ENCODE measurements around the gene LRRC26. TPM values are rescaled to one million over a fixed set of nuclear protein-coding genes. Genes with fewer than 3 reads are reported as not detected.

The LRRC26 gene
- total and polyA plus RNA-seq, 2 experiments from 2014 or later = not detected

DNA sequence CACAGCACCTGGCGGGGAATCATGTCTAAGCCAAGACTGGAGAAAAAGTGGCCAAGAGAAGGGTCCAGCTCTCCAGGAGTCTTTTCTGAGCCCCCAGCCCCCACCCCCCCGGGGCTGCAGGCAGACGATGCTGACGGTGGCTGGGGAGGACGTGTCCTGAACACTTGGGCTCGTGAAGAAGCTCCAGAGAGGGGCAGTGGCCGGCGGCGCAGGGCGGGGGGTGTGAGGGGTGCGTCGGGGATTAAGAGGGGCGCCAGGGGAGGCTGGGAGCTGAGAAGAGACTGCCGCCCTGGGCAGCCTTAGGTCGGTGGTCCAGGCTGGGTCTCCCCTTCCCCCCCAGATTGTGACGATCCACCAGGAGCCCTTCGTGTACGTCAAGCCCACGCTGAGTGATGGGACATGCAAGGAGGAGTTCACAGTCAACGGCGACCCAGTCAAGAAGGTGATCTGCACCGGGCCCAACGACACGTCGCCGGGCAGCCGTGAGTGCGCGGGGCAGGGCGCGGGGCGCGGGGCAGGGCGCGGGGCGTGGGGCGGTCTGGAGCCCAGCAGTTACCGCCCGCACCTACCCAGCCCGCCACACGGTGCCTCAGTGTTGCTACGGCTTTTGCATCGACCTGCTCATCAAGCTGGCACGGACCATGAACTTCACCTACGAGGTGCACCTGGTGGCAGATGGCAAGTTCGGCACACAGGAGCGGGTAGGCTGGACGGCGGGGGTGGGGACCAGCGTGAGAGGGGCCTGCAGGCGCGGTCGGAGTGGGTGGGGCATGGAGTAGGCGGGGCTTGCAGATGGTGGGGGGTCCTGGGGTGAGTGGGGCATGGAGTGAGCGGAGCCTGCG, 8.9 kb downstream of the LRRC26 start:
- no peaks in the 10 kb centered on the region for H3F3A ChIP-seq (ENCODE audit: insufficient read depth)
- no peak for TF ChIP-seq EZH2 (IDR thresholded peaks at IDR 0.05; ENCODE audit: insufficient read depth, poor library complexity, severe bottlenecking)
- TF ChIP-seq EZH2phosphoT487 (IDR thresholded peaks at IDR 0.05; ENCODE audit: insufficient read depth, low read depth) = no peak
- no peak overlapping the region for H3K4me2 ChIP-seq (ENCODE audit: unreplicated experiment)
- H4K20me1 ChIP-seq (ENCODE audit: insufficient read depth) = no peaks in the 10 kb centered on the region
- no peaks in the 10 kb centered on the region for H3K9me3 ChIP-seq (ENCODE audit: low read depth)
- H3K9me2 ChIP-seq (ENCODE audit: insufficient read depth) = no peaks in the 10 kb centered on the region
- no peak for DNase-seq
- in situ Hi-C loops (cut with MboI) = no loop called here
- no peaks in the 10 kb centered on the region for H3K4me1 ChIP-seq (ENCODE audit: insufficient read depth)
- H3K79me2 ChIP-seq (ENCODE audit: insufficient read depth) = no peaks in the 10 kb centered on the region
- no peak overlapping the region for H2AFZ ChIP-seq
- H3K4me3 ChIP-seq = no peak overlapping the region
- 26 to 27% methylated on average over 36 to 56 of the region's 56 CpGs for WGBS, 2 experiments (ENCODE audit: low coverage in 1 of 2, low lambda C conversion rate in 2 of 2, missing lambda C conversion rate in 2 of 2)
- H3K27me3 ChIP-seq (replicated peaks; ENCODE audit: insufficient read depth) = peaks cover 40% of the 10 kb centered on the region
- no peak overlapping the region for H3K27ac ChIP-seq
- H3K9ac ChIP-seq = no peak overlapping the region
- no peaks in the 10 kb centered on the region for H3K36me3 ChIP-seq (ENCODE audit: low read depth)

DNA sequence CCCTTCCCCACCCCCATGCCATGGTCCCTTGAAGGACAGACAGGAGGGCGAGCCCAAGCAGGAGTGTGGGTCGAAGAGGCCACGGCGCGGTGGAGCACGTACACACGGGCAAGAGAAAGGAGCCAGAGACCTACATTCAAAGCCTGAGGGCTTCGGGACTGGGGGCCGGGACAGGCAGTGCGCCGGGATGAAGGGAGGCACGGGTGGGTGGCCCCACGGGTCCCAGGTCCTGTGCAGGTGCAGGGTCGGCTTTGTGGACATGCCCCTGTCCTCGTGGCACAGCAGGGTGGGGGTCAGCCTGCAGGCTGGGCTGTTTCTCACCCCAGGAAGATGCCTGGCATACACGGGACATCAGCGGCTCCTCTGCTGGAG, 9.8 kb downstream of the LRRC26 start:
- Histone ChIP-seq H3K36me3 (ENCODE audit: low read depth) (no peaks in the 10 kb centered on the region), H3K4me2 (ENCODE audit: unreplicated experiment) (no peak overlapping the region), H3K27me3 (replicated peaks; ENCODE audit: insufficient read depth) (peaks cover 31% of the 10 kb centered on the region), H3K9me2 (ENCODE audit: insufficient read depth) (no peaks in the 10 kb centered on the region), H3K9me3 (ENCODE audit: low read depth) (no peaks in the 10 kb centered on the region), H3K79me2 (ENCODE audit: insufficient read depth) (no peaks in the 10 kb centered on the region), H4K20me1 (ENCODE audit: insufficient read depth) (no peaks in the 10 kb centered on the region), H3K9ac (no peak overlapping the region), H3F3A (ENCODE audit: insufficient read depth) (no peaks in the 10 kb centered on the region), H2AFZ (no peak overlapping the region), H3K27ac (no peak overlapping the region), H3K4me1 (ENCODE audit: insufficient read depth) (no peaks in the 10 kb centered on the region), H3K4me3 (no peak overlapping the region)
- no peak for DNase-seq
- in situ Hi-C loops (cut with MboI) = no loop called here
- no peak for TF ChIP-seq EZH2 (IDR thresholded peaks at IDR 0.05; ENCODE audit: insufficient read depth, poor library complexity, severe bottlenecking)
- TF ChIP-seq EZH2phosphoT487 (IDR thresholded peaks at IDR 0.05; ENCODE audit: insufficient read depth, low read depth) = no peak
- WGBS, 2 experiments (ENCODE audit: low coverage in 1 of 2, low lambda C conversion rate in 2 of 2, missing lambda C conversion rate in 2 of 2) = 35 to 43% methylated on average over 16 to 17 of the region's 17 CpGs

DNA sequence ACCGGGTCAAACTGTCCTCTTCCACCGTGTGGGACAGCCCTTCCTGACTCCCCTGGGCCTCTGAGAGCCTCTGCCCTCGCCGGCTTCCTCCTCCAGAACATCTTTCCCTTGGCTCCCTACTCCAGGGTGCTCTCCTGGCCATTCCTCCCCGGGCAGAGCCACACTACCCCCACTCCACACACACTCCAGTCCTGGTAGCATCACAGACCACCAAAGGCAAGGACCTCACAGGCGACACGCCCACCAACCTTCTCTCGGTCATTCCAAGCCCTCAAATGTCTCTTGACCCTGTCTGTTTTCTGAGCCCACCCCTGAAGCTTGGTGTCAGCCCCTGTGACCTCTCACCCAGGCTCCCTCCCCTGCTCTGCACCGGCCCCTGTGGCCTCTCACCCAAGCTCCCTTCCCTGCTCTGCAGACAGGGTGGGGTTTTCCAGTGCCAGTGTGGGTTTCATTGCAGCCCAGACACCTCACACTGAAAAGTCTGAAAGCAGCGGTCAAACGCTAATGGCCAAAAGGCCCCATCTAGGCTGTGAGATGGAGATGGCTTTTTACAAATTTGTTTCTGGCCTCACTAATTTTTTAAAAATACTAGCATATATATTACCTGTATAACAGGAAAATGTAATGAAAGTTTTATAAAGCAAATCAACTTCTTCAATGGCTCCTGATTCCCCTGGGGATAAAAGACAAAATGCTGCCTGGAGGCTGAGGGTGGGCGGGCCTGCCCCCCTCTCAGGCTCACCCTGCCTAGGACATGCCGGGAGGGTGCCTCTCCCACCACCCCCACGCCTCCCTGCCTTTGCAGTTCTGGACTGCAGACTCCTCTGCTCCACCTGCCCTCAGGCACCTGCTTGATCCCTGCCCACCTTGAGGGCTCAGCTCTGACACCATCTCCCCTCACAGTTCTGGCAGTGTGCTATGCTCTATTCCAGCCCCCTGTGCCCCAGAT, 10.5 kb downstream of the LRRC26 start:
- no peaks in the 10 kb centered on the region for H3K9me3 ChIP-seq (ENCODE audit: low read depth)
- H3K9ac ChIP-seq = no peak overlapping the region
- no peaks in the 10 kb centered on the region for H4K20me1 ChIP-seq (ENCODE audit: insufficient read depth)
- H3K36me3 ChIP-seq (ENCODE audit: low read depth) = no peaks in the 10 kb centered on the region
- no peak overlapping the region for H2AFZ ChIP-seq
- H3K4me3 ChIP-seq = no peak overlapping the region
- TF ChIP-seq EZH2 (IDR thresholded peaks at IDR 0.05; ENCODE audit: insufficient read depth, poor library complexity, severe bottlenecking) (peak; percentile 29), EZH2phosphoT487 (IDR thresholded peaks at IDR 0.05; ENCODE audit: insufficient read depth, low read depth) (no peak)
- no peaks in the 10 kb centered on the region for H3F3A ChIP-seq (ENCODE audit: insufficient read depth)
- no peak for DNase-seq
- 31 to 35% methylated on average over 14 of the region's 14 CpGs for WGBS, 2 experiments (ENCODE audit: low coverage in 1 of 2, low lambda C conversion rate in 2 of 2, missing lambda C conversion rate in 2 of 2)
- in situ Hi-C loops (cut with MboI) = no loop called here
- no peak overlapping the region for H3K27ac ChIP-seq
- H3K4me2 ChIP-seq (ENCODE audit: unreplicated experiment) = no peak overlapping the region
- no peaks in the 10 kb centered on the region for H3K79me2 ChIP-seq (ENCODE audit: insufficient read depth)
- no peaks in the 10 kb centered on the region for H3K4me1 ChIP-seq (ENCODE audit: insufficient read depth)
- no peaks in the 10 kb centered on the region for H3K9me2 ChIP-seq (ENCODE audit: insufficient read depth)
- peaks cover 28% of the 10 kb centered on the region for H3K27me3 ChIP-seq (replicated peaks; ENCODE audit: insufficient read depth)

DNA sequence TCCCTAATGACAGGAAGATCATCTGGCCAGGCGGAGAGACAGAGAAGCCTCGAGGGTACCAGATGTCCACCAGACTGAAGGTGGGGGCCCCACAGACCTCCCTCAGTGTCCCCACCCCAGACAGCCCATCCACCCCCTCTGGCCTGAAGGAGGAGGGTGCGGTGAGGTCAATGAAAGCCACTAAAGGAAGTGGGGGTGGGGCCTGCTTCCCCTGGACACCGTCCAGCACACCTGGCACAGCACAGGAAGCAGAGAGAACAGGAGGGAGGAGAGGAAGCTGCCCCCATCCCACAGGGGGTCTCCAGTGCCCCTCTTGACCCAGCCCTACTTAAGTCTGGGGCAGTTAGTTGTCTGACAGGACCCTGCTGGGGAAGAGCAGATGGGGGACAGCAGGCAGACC, 11.2 kb downstream of the LRRC26 start:
- in situ Hi-C loops (cut with MboI) = no loop called here
- Histone ChIP-seq H3K27ac (no peak overlapping the region), H3K9me3 (ENCODE audit: low read depth) (no peaks in the 10 kb centered on the region), H3K4me1 (ENCODE audit: insufficient read depth) (no peaks in the 10 kb centered on the region), H3F3A (ENCODE audit: insufficient read depth) (no peaks in the 10 kb centered on the region), H3K36me3 (ENCODE audit: low read depth) (no peaks in the 10 kb centered on the region), H3K9ac (no peak overlapping the region), H3K27me3 (replicated peaks; ENCODE audit: insufficient read depth) (peaks cover 28% of the 10 kb centered on the region), H3K79me2 (ENCODE audit: insufficient read depth) (no peaks in the 10 kb centered on the region), H2AFZ (no peak overlapping the region), H3K4me2 (ENCODE audit: unreplicated experiment) (no peak overlapping the region), H3K4me3 (no peak overlapping the region), H3K9me2 (ENCODE audit: insufficient read depth) (no peaks in the 10 kb centered on the region), H4K20me1 (ENCODE audit: insufficient read depth) (no peaks in the 10 kb centered on the region)
- 0 to 17% methylated on average over 1 to 4 of the region's 4 CpGs for WGBS, 2 experiments (ENCODE audit: low coverage in 1 of 2, low lambda C conversion rate in 2 of 2, missing lambda C conversion rate in 2 of 2)
- no peak for TF ChIP-seq EZH2 (IDR thresholded peaks at IDR 0.05; ENCODE audit: insufficient read depth, poor library complexity, severe bottlenecking)
- TF ChIP-seq EZH2phosphoT487 (IDR thresholded peaks at IDR 0.05; ENCODE audit: insufficient read depth, low read depth) = no peak
- no peak for DNase-seq

Data from GM23248 (cell line).